ENCODE measurements around the gene EDA.

Gene EDA

GRCh38 chrX:69808375-69808774, 192.5 kb downstream of the EDA start:
- TF ChIP-seq, protein P1, sequence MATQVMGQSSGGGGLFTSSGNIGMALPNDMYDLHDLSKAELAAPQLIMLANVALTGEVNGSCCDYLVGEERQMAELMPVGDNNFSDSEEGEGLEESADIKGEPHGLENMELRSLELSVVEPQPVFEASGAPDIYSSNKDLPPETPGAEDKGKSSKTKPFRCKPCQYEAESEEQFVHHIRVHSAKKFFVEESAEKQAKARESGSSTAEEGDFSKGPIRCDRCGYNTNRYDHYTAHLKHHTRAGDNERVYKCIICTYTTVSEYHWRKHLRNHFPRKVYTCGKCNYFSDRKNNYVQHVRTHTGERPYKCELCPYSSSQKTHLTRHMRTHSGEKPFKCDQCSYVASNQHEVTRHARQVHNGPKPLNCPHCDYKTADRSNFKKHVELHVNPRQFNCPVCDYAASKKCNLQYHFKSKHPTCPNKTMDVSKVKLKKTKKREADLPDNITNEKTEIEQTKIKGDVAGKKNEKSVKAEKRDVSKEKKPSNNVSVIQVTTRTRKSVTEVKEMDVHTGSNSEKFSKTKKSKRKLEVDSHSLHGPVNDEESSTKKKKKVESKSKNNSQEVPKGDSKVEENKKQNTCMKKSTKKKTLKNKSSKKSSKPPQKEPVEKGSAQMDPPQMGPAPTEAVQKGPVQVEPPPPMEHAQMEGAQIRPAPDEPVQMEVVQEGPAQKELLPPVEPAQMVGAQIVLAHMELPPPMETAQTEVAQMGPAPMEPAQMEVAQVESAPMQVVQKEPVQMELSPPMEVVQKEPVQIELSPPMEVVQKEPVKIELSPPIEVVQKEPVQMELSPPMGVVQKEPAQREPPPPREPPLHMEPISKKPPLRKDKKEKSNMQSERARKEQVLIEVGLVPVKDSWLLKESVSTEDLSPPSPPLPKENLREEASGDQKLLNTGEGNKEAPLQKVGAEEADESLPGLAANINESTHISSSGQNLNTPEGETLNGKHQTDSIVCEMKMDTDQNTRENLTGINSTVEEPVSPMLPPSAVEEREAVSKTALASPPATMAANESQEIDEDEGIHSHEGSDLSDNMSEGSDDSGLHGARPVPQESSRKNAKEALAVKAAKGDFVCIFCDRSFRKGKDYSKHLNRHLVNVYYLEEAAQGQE (IDR thresholded peaks at IDR 0.05; ENCODE audit: insufficient read depth in 1 of 2, low read depth in 2 of 2, low read length in 2 of 2): no peak
- TF ChIP-seq TAF1 (IDR thresholded peaks at IDR 0.05; ENCODE audit: borderline replicate concordance, insufficient read depth, low read length) (no peak), SIN3A (IDR thresholded peaks at IDR 0.05; ENCODE audit: borderline replicate concordance, insufficient read depth, low read length) (no peak), POLR2AphosphoS5 (IDR thresholded peaks at IDR 0.05; ENCODE audit: low read depth, low read length) (no peak), FOXP2 (optimal IDR thresholded peaks at IDR 0.05; ENCODE audit: borderline replicate concordance, extremely low read depth, extremely low read length, insufficient read depth) (no peak)

DNA sequence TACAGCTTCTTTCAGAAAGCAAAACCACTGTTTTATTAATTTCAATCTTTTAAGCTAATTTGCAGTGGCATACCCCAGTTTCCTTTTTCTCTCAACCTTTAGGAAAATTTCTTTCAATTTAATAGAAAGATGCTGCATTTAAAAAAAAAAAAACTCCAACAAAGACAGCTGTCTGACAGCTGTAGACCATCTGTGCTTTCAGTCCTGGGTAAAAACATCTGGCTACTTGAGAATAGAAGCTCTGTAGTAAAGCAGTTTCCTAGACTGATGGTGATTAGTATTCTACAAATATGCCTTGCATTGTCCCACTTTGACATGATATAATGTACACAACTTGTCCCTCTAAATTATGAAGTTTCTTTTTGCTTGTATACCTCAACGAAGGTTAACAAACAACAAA, 197.8 kb downstream of the EDA start:
- TF ChIP-seq POLR2AphosphoS5 (IDR thresholded peaks at IDR 0.05; ENCODE audit: low read depth, low read length) (no peak), TAF1 (IDR thresholded peaks at IDR 0.05; ENCODE audit: borderline replicate concordance, insufficient read depth, low read length) (no peak), SIN3A (IDR thresholded peaks at IDR 0.05; ENCODE audit: borderline replicate concordance, insufficient read depth, low read length) (no peak), FOXP2 (optimal IDR thresholded peaks at IDR 0.05; ENCODE audit: borderline replicate concordance, extremely low read depth, extremely low read length, insufficient read depth) (no peak)
- TF ChIP-seq, protein P1 (IDR thresholded peaks at IDR 0.05; ENCODE audit: insufficient read depth in 1 of 2, low read depth in 2 of 2, low read length in 2 of 2): no peak

DNA sequence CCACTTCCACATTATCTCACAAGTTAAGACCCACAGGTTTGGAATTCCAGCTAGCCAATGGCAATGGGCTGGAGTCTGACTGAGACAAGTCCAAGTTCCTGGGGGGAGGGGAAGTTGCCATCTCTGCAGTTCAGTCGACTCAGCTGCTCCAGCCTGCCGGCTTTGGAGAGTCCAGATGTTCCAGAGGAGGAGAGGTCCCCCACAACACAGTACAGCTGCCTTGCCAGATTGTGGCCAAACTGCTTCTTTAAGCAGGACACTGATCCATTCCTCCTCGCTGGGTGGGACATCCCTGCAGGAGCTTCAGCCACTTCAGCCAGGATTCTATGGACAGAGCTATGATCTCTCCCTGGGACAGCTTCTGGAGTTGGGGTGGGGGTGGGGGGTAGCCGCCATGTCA, 199.2 kb downstream of the EDA start:
- TF ChIP-seq POLR2AphosphoS5 (IDR thresholded peaks at IDR 0.05; ENCODE audit: low read depth, low read length) (no peak), TAF1 (IDR thresholded peaks at IDR 0.05; ENCODE audit: borderline replicate concordance, insufficient read depth, low read length) (no peak), SIN3A (IDR thresholded peaks at IDR 0.05; ENCODE audit: borderline replicate concordance, insufficient read depth, low read length) (no peak)
- TF ChIP-seq, protein P1 (IDR thresholded peaks at IDR 0.05; ENCODE audit: insufficient read depth in 1 of 2, low read depth in 2 of 2, low read length in 2 of 2): no peak

- TF ChIP-seq, protein P1 (IDR thresholded peaks at IDR 0.05; ENCODE audit: insufficient read depth in 1 of 2, low read depth in 2 of 2, low read length in 2 of 2): no peak
- TF ChIP-seq FOXP2 (optimal IDR thresholded peaks at IDR 0.05; ENCODE audit: borderline replicate concordance, extremely low read depth, extremely low read length, insufficient read depth): no peak
- TF ChIP-seq SIN3A (IDR thresholded peaks at IDR 0.05; ENCODE audit: borderline replicate concordance, insufficient read depth, low read length): no peak
- TF ChIP-seq TAF1 (IDR thresholded peaks at IDR 0.05; ENCODE audit: borderline replicate concordance, insufficient read depth, low read length): no peak
- no peak for TF ChIP-seq POLR2AphosphoS5 (IDR thresholded peaks at IDR 0.05; ENCODE audit: low read depth, low read length)
Observed at GRCh38 chrX:69815519-69815918, 199.6 kb downstream of the EDA start.

- TF ChIP-seq, protein P1 (IDR thresholded peaks at IDR 0.05; ENCODE audit: insufficient read depth in 1 of 2, low read depth in 2 of 2, low read length in 2 of 2): no peak
- TF ChIP-seq SIN3A (IDR thresholded peaks at IDR 0.05; ENCODE audit: borderline replicate concordance, insufficient read depth, low read length) (no peak), POLR2AphosphoS5 (IDR thresholded peaks at IDR 0.05; ENCODE audit: low read depth, low read length) (no peak), FOXP2 (optimal IDR thresholded peaks at IDR 0.05; ENCODE audit: borderline replicate concordance, extremely low read depth, extremely low read length, insufficient read depth) (no peak), TAF1 (IDR thresholded peaks at IDR 0.05; ENCODE audit: borderline replicate concordance, insufficient read depth, low read length) (no peak)
Observed at GRCh38 chrX:69844636-69845035, 228.7 kb downstream of the EDA start.
